NCI-H2081 treated with DMSO at 0.1 percent for 48 hours (cell line): ENCODE data around the gene C6orf136.

Experiments used
- DNase-seq: peaks from one replicate; lab custom pipeline; 2025; lab: John Stamatoyannopoulos, UW

C6orf136 gene

GRCh38 chr6:30615958-30616810 lies 30.7 kb upstream of the C6orf136 start:
- DNase-seq: peak; percentile 8

DNA sequence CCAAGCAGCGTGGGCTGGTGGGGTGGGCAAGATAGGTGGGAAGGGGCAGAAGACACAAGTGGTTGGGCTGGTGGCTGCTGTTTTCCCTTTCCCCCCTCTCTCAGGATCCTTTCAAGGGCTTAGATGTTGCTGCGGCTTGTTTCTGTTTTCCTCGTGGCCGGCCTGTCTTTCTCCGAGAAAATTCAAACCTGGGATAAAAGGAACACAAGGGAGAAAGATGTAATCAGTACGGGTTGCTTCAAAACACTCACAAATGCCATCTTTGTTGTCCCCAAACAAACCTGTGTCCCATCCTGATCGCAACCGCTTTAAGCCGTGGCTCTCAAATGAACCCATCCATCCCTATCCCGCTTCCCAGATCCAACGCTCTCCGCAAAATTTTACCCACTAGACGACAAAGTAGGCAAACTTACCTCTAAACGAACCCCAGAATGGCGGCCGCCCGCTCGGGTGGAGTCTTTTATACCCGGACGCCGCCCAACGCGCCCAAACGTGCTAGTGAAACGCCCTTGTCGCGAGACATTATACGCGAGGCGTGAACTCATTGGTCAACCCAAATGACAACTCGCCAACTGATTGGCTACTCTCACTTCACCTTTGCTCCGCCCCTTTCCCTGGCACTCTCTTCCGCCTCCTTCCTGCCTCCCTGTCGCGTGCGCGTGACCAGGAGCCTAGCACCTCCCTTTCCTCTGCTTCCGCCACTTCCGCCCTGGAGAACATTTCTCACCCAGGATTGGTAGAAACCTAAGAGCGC lies 29.9 kb upstream of the C6orf136 start, which contains the start of gene PPP1R10:
Gene PPP1R10, minus strand, starts transcription at position 433 of the 754 bp plus-strand sequence. CDS start 7,299 bp downstream, outside the sequence.
- DNase-seq: peak; percentile 98

DNA sequence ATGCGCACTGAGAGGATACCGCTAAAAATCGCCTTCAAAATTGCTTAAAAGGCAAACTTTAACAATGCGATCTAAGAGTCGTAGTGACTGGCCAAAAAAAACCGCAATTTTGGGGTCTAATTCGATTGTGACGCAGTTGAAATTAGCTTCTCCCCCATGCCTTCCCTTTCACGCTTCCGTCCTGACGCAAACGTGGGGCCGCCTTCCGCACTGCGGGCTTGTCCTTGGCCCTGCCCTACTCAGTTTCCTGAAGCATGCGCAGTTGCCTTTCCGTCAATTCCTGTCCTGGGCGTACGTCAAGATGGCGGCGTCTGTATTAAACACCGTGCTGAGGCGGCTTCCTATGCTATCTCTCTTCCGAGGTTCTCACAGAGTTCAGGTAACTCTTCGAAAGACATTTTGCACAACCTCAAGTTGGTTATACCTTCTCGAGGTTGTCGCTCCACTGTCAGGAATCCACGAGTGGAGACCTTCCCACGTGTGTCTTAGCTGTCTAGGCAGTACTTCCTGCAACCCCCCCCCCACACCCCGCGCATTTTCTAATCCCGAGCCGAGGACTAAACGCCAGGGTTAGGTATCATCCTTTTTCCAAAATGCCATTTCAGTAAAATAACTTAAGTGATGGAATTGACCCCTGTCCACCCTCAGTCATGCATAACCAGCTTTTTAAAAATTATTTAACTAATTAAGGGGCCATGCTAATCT lies 29.2 kb upstream of the C6orf136 start, which contains the start of gene MRPS18B:
Gene MRPS18B, plus strand, starts transcription at position 276 of the 705 bp plus-strand sequence. Its CDS starts 26 bp downstream, at position 302.
- peak; percentile 89 for DNase-seq

GRCh38 chr6:30618270-30618797 lies 28.6 kb upstream of the C6orf136 start:
- no peak for DNase-seq

DNA sequence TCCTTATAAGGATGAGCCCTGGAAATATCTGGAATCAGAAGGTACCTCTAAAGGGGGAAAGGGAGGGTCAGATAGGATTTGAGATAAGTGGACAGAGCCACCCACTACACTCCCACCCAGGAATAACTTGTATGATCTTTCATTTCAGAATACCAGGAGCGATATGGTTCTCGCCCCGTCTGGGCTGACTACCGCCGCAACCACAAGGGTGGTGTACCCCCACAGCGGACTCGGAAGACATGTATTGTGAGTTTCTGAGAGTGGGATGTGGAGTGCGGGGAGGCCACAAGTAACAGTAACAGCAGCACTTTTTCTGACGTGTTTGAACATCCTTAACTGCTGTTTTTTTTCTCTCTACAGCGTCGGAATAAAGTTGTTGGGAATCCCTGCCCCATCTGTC lies 27.4 kb upstream of the C6orf136 start:
- no peak for DNase-seq

GRCh38 chr6:30625511-30625910 lies 21.4 kb upstream of the C6orf136 start:
- no peak for DNase-seq

- no peak for DNase-seq
Observed at GRCh38 chr6:30626484-30627366, 20.2 kb upstream of the C6orf136 start, which contains the start of gene ATAT1. Gene ATAT1 (plus strand): TSS chr6:30626874.

GRCh38 chr6:30635834-30636233 lies 11.1 kb upstream of the C6orf136 start:
- DNase-seq: no peak

DNA sequence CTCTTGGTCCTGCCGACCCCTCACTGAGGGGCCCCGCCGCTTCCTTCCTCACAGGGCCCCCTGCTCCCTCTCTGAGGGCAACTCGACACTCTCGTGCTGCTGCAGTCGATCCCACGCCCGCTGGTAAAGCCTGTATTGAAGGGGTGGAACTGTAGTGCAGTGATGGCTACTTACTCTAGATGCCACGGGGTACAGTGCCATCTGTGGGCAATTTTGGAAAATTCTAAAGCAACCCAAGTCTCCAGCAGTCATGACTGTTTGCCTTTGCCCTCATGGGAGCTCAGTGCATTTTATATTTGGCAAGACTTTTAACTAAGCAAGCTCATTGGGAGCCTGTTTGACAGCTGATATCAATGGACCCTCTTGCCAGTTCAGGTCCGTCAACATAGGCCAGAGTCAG lies 6.5 kb upstream of the C6orf136 start:
- no peak for DNase-seq

- no peak for DNase-seq
Observed at GRCh38 chr6:30641048-30641447, 5.9 kb upstream of the C6orf136 start.

DNA sequence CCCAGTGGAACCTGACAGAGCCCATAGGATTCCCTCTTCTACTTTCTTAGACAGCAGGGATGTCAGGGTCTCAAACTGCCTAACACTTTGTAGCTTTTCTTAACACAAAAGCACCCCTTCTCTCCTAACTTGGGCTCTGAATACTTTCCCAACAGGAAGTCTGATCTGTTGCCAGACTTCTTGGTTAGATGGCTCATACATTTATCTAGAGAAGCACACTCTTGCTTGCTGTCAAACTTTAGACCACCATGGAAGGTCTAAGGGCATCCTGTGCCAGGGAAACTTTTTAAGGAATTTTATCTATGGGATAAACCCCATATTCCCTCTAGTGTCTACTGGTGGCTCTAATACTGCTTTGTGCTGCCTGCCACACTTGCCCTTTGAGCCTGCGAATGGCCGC lies 3.3 kb upstream of the C6orf136 start:
- DNase-seq: no peak

- no peak for DNase-seq
Observed at GRCh38 chr6:30644769-30645168, 2.2 kb upstream of the C6orf136 start.

DNA sequence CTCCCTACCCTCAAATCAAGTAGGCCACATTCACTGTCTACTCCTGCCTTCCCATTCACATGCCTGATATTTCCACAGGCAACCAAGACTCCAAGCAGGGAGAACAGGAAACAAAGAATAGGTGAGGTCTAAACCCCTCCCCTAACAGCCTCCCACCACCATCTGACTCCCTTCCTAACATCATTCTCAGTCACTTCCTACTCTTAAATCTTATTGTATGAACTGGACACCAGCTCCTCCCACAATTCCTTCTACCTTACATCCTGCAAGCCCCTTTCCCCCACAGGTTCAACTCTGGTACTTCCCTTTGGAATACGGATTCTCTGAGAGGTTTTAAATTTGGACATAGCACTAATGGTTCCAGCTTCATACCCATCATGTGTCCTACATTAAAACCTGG lies 944 bp upstream of the C6orf136 start:
- no peak for DNase-seq

GRCh38 chr6:30647242-30648116 lies 546 bp downstream of the C6orf136 start:
- DNase-seq: peak; percentile 55

DNA sequence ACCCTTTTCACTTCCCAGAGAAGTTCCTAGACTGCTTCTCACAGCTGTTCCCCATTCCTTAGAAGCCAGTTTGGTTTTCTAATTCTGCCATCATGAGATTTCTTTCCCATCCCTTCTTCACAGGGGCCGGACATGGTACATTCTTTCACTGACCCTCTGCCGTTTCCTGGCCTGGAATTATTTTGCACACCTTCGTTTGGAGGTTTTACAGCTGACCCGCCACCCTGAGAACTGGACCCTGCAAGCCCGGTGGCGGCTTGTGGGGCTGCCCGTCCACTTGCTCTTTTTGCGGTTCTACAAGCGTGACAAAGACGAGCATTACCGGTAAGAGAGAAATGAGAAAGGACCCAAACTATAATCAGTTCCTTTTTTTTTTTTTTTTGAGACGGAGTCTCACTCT lies 4.2 kb downstream of the C6orf136 start:
- no peak for DNase-seq

DNA sequence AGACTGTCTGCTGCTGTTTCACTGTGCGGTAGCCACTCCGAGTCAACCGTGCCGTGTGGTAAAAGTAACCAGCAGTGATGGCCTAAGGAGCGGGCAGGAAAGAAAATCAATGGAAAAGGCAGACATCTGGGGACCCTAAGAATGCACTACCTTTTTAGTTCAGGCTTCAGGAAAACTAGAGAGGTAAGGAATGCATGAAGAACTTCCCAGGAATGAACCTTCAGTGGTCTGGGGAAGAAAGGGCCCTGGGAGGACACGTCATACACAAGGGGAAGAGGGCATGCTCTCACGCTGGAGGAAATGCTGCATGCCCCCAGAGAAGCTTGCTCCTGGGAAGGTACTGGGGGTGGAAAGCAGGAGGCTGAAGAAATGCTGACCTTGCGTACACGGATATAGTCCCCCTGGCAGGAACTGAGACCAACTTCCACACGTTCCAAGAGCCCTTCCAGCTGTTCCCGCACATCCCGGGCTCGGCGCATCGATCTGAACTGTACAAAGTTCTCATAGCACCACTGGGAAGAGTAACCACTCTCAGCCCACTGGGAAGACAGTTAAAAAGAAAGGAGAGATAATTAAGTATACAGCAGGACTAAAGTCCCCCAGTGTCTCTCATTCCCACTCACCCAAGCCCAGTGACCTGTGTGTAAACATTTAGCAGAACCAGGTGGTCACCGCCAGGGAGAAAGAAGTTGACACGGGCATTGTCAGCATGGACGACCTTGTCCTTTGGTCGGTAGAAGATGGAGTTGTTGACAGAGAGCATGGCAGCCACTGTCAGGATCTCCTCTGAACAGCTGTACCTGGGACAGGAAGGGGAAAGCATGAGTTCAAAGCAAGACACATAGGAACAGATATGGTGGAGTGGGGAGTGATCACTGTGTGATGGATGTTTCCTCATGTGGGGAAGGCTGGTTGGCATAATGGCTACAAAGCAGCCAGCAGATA lies 8.1 kb downstream of the C6orf136 start:
- DNase-seq: no peak

GRCh38 chr6:30655743-30656094 lies 8.8 kb downstream of the C6orf136 start:
- no peak for DNase-seq

GRCh38 chr6:30656513-30656912 lies 9.6 kb downstream of the C6orf136 start:
- no peak for DNase-seq

DNA sequence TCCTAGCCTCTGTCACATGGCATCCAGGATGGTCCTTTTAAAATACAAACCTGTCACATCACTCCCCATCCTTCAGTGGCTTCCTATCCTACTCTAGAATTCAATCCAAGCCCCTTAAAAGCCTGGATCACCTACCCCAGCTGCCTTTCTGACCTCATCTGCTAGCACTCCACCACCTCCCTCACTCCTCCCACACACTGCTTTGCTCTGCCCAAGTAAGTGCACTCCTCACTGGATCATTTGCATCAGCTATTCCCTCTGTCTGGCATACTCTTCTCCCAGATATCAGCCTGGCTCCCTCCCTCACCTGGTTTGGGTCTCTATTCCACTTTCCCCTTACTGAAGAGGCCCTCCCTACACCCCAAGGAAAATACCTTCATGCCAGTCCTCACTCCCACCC lies 10.5 kb downstream of the C6orf136 start:
- no peak for DNase-seq
